Erythroblast (primary cell): ENCODE results near the gene ENTREP3.

Experiments used
- GATA1 ChIP-seq: IDR thresholded peaks from 2 replicates; pipeline ENCODE4 v1.6.1; 2011; ENCODE audit warnings: low read depth, mild to moderate bottlenecking, control low read depth, low read length, moderate library complexity
- POLR2A ChIP-seq: IDR thresholded peaks from 2 replicates; pipeline ENCODE4 v1.6.1; 2011; ENCODE audit warnings: mild to moderate bottlenecking, low read length

GRCh38 chr1:155272466-155273342 lies 17.4 kb upstream of the ENTREP3 start:
- TF ChIP-seq POLR2A (no peak), GATA1 (no peak)
